LNCAP (cell line): ENCODE measurements around the gene SLC10A7.

ENCODE experiments used
- TF ChIP-seq, protein P1 (sequence below): fragments of 450-650 bp; IDR thresholded peaks from 2 replicates; pipeline ENCODE4 v1.5.1; 2017; ENCODE audit warnings: mild to moderate bottlenecking

The SLC10A7 gene

DNA sequence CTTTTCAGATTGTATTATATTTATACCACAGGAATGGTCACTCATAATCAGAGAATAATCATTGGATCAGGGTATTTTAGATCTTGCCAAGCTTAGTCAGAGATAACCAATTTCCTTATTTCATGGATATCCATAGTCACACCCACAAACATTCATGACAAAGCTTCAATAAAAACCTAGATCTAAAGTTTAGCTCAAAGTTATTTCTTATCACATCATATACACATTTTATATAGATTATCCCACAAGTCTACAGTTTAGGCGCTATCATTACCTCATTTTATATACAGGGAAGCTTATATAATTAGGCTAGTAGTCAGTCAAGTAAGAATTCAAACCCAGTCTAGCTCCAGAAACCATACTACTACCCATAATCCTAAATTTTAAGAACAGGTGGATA is 82.3 kb downstream of the SLC10A7 start:
- TF ChIP-seq, protein P1, sequence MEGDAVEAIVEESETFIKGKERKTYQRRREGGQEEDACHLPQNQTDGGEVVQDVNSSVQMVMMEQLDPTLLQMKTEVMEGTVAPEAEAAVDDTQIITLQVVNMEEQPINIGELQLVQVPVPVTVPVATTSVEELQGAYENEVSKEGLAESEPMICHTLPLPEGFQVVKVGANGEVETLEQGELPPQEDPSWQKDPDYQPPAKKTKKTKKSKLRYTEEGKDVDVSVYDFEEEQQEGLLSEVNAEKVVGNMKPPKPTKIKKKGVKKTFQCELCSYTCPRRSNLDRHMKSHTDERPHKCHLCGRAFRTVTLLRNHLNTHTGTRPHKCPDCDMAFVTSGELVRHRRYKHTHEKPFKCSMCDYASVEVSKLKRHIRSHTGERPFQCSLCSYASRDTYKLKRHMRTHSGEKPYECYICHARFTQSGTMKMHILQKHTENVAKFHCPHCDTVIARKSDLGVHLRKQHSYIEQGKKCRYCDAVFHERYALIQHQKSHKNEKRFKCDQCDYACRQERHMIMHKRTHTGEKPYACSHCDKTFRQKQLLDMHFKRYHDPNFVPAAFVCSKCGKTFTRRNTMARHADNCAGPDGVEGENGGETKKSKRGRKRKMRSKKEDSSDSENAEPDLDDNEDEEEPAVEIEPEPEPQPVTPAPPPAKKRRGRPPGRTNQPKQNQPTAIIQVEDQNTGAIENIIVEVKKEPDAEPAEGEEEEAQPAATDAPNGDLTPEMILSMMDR, result no peak

DNA sequence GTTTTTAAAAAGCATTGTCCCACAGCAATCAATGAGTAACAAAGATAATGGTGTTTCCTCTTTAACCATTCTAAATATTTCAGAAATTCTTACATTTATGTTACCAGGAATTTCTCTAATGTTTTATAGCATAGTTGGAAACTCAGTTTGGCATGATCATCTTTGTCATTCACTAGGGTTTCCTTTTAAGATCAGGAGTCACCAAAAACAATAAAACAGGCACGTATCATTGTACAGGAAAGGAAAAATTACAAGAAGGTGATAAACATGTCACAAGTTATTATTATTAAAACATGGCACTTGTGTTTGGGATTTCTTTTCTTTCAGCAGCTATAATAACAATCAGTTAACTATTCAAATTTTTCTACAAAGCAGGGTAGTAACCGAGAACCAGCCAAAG is 84.0 kb downstream of the SLC10A7 start:
- TF ChIP-seq, protein P1, result no peak

DNA sequence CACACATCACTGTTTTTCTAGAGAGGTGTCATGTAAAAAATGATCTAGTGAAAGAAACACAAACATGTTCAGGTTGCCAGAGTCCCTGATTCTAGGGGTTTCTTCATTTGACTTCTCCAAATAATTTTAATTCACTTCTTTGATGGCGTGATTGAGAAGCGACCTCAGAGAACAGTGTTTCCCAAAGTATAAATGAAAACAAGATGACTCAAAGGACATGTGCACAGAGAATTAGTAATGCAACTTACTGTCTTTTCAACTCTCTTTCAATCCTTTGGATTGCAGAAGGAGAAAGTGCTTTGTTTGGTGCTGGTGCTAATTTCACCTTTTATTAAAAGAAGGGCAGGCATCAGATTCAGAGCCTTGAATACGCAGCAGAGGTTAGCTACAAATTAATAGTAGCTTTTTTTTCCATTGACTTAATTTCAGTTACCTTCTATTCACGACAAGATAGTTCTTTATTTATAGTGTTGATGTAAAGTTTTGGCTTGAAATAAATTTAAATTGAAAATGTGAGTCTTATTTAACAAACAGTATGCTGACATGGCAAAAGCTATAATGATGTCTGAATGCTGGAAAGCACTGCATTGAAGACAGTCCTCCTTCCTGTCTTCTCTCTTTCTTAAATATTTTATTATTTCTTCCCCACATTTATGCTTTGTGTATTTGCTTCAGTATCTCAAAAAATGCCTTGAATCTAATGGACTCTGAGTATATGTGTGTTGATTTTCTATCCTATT is 85.1 kb downstream of the SLC10A7 start:
- TF ChIP-seq, protein P1, result no peak

DNA sequence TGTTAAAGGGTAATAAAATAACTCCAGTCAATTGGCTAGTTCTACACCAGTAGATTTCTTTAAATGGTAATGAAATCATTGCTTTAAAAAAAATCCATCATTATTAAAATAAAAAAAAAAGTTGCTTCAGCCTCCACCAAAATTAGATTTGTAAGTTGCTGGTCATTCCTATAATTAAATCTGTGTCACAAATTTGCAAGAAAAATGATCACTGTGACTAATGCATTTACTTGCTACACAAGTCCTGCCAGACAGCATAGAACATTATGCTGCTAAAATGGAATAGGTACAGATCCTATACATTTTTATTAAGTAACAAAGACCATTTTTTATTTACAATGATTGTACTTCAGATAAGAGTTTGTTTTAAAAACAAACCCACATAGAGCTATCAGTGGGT is 85.8 kb downstream of the SLC10A7 start:
- TF ChIP-seq, protein P1, result no peak

DNA sequence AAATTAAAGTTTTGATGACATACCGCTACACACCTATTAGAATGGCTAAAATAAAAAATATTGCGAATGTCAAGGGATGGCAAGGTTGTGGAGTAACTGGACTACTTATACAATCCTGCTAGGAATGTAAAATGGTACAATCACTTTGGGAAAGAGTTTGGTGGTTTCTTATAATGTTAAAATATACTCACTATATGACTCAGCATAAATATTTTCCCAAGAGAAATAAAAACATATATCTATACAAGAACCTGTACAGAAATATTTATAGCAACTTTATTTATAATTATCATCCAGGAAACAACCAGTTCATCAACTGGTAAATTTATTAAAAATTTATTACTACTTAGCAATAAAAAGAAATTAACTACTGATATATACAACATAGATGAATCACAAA is 89.7 kb downstream of the SLC10A7 start:
- TF ChIP-seq, protein P1, result no peak

DNA sequence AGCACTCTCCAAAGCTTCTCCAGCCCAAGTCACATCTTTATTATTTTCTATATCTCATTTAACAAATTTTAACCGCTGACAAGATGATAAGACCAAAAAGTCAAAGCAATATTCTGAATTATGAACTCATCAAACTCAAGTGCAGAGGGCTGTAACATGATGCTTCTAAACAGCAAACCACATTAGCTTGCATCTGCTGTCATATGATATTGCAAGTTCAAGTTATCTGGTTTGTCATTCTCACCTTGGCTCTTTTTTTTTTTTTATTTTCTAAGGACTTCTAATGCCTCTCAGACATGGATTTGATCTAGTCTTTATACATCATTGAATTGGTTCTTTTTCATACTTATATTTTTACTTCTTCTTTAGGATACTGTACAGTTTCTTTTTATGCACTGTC is 93.4 kb downstream of the SLC10A7 start:
- TF ChIP-seq, protein P1, result no peak

DNA sequence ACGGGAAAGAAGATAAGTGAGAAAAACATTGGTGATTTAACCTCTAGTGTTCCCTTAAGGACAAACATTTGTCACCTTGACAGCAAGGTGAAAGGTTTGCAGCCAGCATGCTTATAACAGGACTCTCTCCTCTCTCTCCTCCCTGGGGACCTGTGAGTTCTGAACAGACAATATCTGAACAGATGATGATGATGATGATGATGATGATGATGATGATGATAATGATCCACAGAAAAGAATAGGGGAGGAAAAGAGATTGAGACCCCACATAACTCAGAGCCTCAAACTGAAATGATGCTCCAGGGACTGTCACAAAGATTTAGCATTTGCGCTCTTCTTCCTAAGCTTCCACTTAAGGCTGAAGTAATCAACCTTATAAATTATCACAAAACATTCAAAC is 103.9 kb downstream of the SLC10A7 start:
- TF ChIP-seq, protein P1, result no peak

DNA sequence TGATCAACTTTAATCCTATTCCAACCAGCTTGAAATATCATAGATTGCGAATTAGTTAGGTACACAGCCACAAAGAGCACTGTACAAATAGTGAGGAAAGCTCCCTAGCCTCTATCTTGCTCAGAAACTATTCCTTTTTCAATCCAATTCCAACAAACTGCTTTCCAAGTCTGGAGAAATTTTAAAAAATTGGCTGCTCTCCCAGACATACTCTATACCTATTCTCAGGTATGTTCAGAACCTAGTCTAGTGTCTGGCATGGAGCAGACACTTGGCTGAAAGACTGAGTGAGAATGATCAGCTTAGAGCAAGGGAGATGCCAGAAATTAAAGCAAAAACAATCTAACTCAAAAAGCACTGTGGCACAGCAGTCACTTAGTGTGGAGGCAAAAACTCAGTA is 105.9 kb downstream of the SLC10A7 start:
- TF ChIP-seq, protein P1, result no peak
